Spinal cord (tissue), 10 donors: ENCODE measurements around the gene SLC35E2B. TPM values are rescaled to one million over a fixed set of nuclear protein-coding genes. Genes with fewer than 3 reads are reported as not detected.

Experiments used
- DNase-seq, 6 donors: peaks; one replicate each; pipeline versions ENCODE4 v3.0.0 to v3.0.0-alpha.2; 2013 to 2015; ENCODE audit warnings: low spot score in 6 of 6, low read depth in 4 of 6
- H3K27ac ChIP-seq: one replicate; pipeline ENCODE4 v1.5.1; 2013; ENCODE audit warnings: low read depth, low read length, control low read depth
- H3K27me3 ChIP-seq: one replicate; pipeline ENCODE4 v1.6.1; 2013; ENCODE audit warnings: low read length; ENCODE audit not compliant: control insufficient read depth, insufficient read depth
- H3K36me3 ChIP-seq: one replicate; pipeline ENCODE4 v1.6.1; 2013; ENCODE audit warnings: low read length; ENCODE audit not compliant: control insufficient read depth, insufficient read depth
- H3K4me1 ChIP-seq: one replicate; pipeline ENCODE4 v1.6.1; 2013; ENCODE audit warnings: low read length; ENCODE audit not compliant: control insufficient read depth, insufficient read depth
- H3K4me3 ChIP-seq: one replicate; pipeline ENCODE4 v1.5.1; 2013; ENCODE audit warnings: low read depth, low read length, control low read depth
- H3K9me3 ChIP-seq: one replicate; pipeline ENCODE4 v1.6.1; 2013; ENCODE audit warnings: low read length; ENCODE audit not compliant: control insufficient read depth, insufficient read depth
- WGBS: methylation state at CpG from one replicate; pipeline ENCODE4 v1.1.5; 2013; ENCODE audit warnings: missing lambda C conversion rate; ENCODE audit not compliant: insufficient coverage; 5-methylcytosine and 5-hydroxymethylcytosine counted together
- polyA plus RNA-seq, 2 donors: library from polyadenylated mRNA; unstranded; fragments of 120-200 nt; gene quantifications; one replicate each; pipeline ENCODE4 v1.2.1, GENCODE V29; 2013; ENCODE audit not compliant: insufficient read length in 2 of 2
- total RNA-seq, 2 donors: library from RNA; depleted of rRNA in 1 of 2; stranded (reverse); fragments of 120-200 nt in 1 of 2; fragments of >200 nt in 1 of 2; gene quantifications; one replicate each; pipeline versions ENCODE4 v1.2.3 to v1.2.4, GENCODE V29; 2013 to 2014
- donor health status: healthy.

The SLC35E2B gene
- total and polyA plus RNA-seq, 4 donors, result 46.2 to 123 (median 70.9) TPM

GRCh38 chr1:1625824-1626206 lies 66.8 kb downstream of the SLC35E2B start:
- Histone ChIP-seq H3K36me3 (peaks cover 90% of the 10 kb centered on the region), H3K27me3 (peaks cover 10% of the 10 kb centered on the region), H3K27ac (no peak overlapping the region), H3K4me3 (no peak overlapping the region), H3K9me3 (no peaks in the 10 kb centered on the region), H3K4me1 (no peaks in the 10 kb centered on the region)
- WGBS, result 97% methylated on average over 8 of the region's 8 CpGs
- DNase-seq, result no peak

- WGBS, result 93% methylated on average over 28 of the region's 28 CpGs
- H3K9me3 ChIP-seq, result no peaks in the 10 kb centered on the region
- H3K27ac ChIP-seq, result no peak overlapping the region
- no peak for DNase-seq
- peaks cover 8% of the 10 kb centered on the region for H3K27me3 ChIP-seq
- H3K4me1 ChIP-seq, result no peaks in the 10 kb centered on the region
- H3K4me3 ChIP-seq, result no peak overlapping the region
- peaks cover 94% of the 10 kb centered on the region for H3K36me3 ChIP-seq
Measured at GRCh38 chr1:1625404-1625775, 67.2 kb downstream of the SLC35E2B start.

- 86% methylated on average over 33 of the region's 38 CpGs for WGBS
- H3K27me3 ChIP-seq, result peaks cover 2% of the 10 kb centered on the region
- H3K9me3 ChIP-seq, result no peaks in the 10 kb centered on the region
- H3K36me3 ChIP-seq, result peaks cover 99% of the 10 kb centered on the region
- peak in 1 of 6 donors; percentile 32 for DNase-seq
- no peak overlapping the region for H3K27ac ChIP-seq
- H3K4me1 ChIP-seq, result no peaks in the 10 kb centered on the region
- H3K4me3 ChIP-seq, result no peak overlapping the region
Measured at GRCh38 chr1:1624443-1625403, 67.9 kb downstream of the SLC35E2B start.

- Histone ChIP-seq H3K4me1 (no peaks in the 10 kb centered on the region), H3K27ac (no peak overlapping the region), H3K9me3 (no peaks in the 10 kb centered on the region), H3K4me3 (no peak overlapping the region), H3K27me3 (no peaks in the 10 kb centered on the region), H3K36me3 (peaks cover 100% of the 10 kb centered on the region)
- WGBS, result 98% methylated on average over 49 of the region's 51 CpGs
- no peak for DNase-seq
Measured at GRCh38 chr1:1623631-1624442, 68.8 kb downstream of the SLC35E2B start.

- peaks cover 100% of the 10 kb centered on the region for H3K36me3 ChIP-seq
- H3K4me1 ChIP-seq, result no peaks in the 10 kb centered on the region
- no peaks in the 10 kb centered on the region for H3K9me3 ChIP-seq
- no peak overlapping the region for H3K4me3 ChIP-seq
- DNase-seq, result no peak
- no peaks in the 10 kb centered on the region for H3K27me3 ChIP-seq
- H3K27ac ChIP-seq, result no peak overlapping the region
- 95% methylated on average over 33 of the region's 33 CpGs for WGBS
Measured at GRCh38 chr1:1623181-1623630, 69.4 kb downstream of the SLC35E2B start.

- Histone ChIP-seq H3K36me3 (peaks cover 100% of the 10 kb centered on the region), H3K4me1 (peaks cover 4% of the 10 kb centered on the region), H3K9me3 (no peaks in the 10 kb centered on the region), H3K4me3 (no peak overlapping the region), H3K27me3 (no peaks in the 10 kb centered on the region), H3K27ac (no peak overlapping the region)
- DNase-seq, result no peak
- WGBS, result 95% methylated on average over 14 of the region's 17 CpGs
Measured at GRCh38 chr1:1622788-1623094, 69.9 kb downstream of the SLC35E2B start.

GRCh38 chr1:1622010-1622787 lies 70.4 kb downstream of the SLC35E2B start:
- H3K36me3 ChIP-seq, result peaks cover 99% of the 10 kb centered on the region

GRCh38 chr1:1621173-1622009 lies 71.2 kb downstream of the SLC35E2B start:
- H3K9me3 ChIP-seq, result no peaks in the 10 kb centered on the region
- no peak overlapping the region for H3K4me3 ChIP-seq
- H3K27ac ChIP-seq, result no peak overlapping the region
- peaks cover 99% of the 10 kb centered on the region for H3K36me3 ChIP-seq
- H3K27me3 ChIP-seq, result no peaks in the 10 kb centered on the region
- 92% methylated on average over 31 of the region's 31 CpGs for WGBS
- peaks cover 16% of the 10 kb centered on the region for H3K4me1 ChIP-seq
- no peak for DNase-seq

More at GRCh38 chr1:1622010-1622787, 70.4 kb downstream of the SLC35E2B start:
- no peaks in the 10 kb centered on the region for H3K27me3 ChIP-seq
- H3K4me3 ChIP-seq, result no peak overlapping the region
- no peaks in the 10 kb centered on the region for H3K9me3 ChIP-seq
- peaks cover 8% of the 10 kb centered on the region for H3K4me1 ChIP-seq
- WGBS, result 76% methylated on average over 18 of the region's 21 CpGs
- DNase-seq, result no peak
- H3K27ac ChIP-seq, result no peak overlapping the region
